GM11168 (cell line): ENCODE measurements around the gene GPC4.

Experiments
- in situ Hi-C: fragments of 300-500 bp; cut with MboI; formaldehyde crosslinking; loops from one replicate; pipeline ENCODE4 v1.12.0; 2022; ENCODE audit warnings: low sequenced_read_pairs; ENCODE audit not compliant: unreplicated experiment

GPC4 gene

GRCh38 chrX:133250184-133251100 is 164.8 kb downstream of the GPC4 start:
- in situ Hi-C loops: no loop called here
